ENCODE results near the gene SAMD8. TPM values are rescaled to one million over a fixed set of nuclear protein-coding genes. Genes with fewer than 3 reads are reported as not detected.
A peak's percentile ranks its signal among the peaks of the same experiment; 100 is the strongest.

Gene SAMD8
- total RNA-seq, 1 experiment from 2014 or later: 23.6 TPM

DNA sequence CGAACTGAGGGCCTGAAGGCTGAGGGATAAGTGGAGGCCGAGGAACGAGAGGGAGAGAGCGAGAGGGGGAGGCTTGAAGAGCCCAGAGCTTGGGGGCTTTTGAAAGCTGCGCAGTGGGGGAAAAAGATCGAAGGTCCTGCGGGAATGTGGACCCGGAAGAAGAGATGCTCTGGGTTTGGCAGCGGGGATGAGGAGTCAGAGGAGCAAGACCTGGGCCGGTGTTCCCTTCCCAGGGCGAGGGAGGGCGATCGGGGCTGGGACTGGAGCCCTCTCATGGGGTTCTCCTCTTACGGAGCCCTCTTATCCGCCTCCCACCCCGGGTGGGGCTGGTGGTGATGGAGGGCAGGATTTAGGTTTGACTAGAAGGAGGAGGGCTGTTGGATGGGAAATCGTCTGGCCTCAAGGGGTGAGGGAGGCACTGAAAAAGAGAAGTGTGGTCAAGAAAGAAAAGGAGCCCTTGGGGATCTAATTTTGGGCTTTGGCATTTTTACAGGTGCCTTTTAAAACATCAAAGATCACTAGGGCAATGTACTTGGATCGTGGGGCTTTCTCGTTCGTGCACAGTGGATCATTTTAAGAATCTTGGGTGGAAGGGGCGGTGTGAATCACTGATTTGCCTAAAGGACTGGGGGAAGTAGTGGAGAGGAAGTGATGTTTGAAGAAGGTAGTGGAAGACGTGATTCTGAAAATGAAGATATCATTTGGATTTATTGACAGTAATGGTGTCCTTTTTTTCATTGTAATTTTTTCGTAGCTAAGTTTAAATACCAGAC, 637 bp downstream of the SAMD8 start:
- Histone ChIP-seq H3K36me3 (ENCODE audit: control insufficient read depth in 1 of 2, insufficient read depth in 2 of 2, low read length in 2 of 2) (no peaks in the 10 kb centered on the region), H3K4me3 (replicated peaks in 1 of 2; ENCODE audit: low read depth in 1 of 2, low read length in 2 of 2) (peak overlapping the region; percentile 78 to 95), H3K9me3 (ENCODE audit: control insufficient read depth in 1 of 2, insufficient read depth in 1 of 2, low read depth in 1 of 2, low read length in 2 of 2) (no peaks in the 10 kb centered on the region), H3K9me2 (ENCODE audit: insufficient read depth) (no peaks in the 10 kb centered on the region), H4K20me1 (ENCODE audit: insufficient read depth) (no peaks in the 10 kb centered on the region), H3K4me1 (ENCODE audit: control insufficient read depth in 1 of 2, insufficient read depth in 2 of 2, low read length in 2 of 2) (peaks cover 13 to 57% of the 10 kb centered on the region in 2 experiments; a peak in 3 of 4 replicates), H3K4me2 (ENCODE audit: low read length) (peak overlapping the region; percentile 86), H3K9ac (ENCODE audit: low read length) (peak overlapping the region; percentile 88), H2AFZ (ENCODE audit: low read depth, low read length, poor library complexity, severe bottlenecking) (no peak overlapping the region), H3K27ac (ENCODE audit: low read depth, low read length) (peak overlapping the region; percentile 85), H3K27me3 (ENCODE audit: insufficient read depth, low read length) (no peaks in the 10 kb centered on the region), H3K79me2 (ENCODE audit: insufficient read depth, low read length) (peaks cover 54% of the 10 kb centered on the region)
- intact Hi-C loops (cut with micrococcal nuclease): loop anchor here (2.0 kb wide), 1 partner anchor 123 kb away; the partner anchor contains the start of gene COMTD1
- peak; percentile 4; the same call in 1 of the 2 replicates for TF ChIP-seq SIN3A (IDR thresholded peaks at IDR 0.05; ENCODE audit: low read depth)
- TF ChIP-seq, protein P1, sequence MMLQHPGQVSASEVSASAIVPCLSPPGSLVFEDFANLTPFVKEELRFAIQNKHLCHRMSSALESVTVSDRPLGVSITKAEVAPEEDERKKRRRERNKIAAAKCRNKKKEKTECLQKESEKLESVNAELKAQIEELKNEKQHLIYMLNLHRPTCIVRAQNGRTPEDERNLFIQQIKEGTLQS (IDR thresholded peaks at IDR 0.05): no peak
- no peak for TF ChIP-seq CEBPB (IDR thresholded peaks at IDR 0.05; ENCODE audit: low read depth)
- no peak for TF ChIP-seq SRF (IDR thresholded peaks at IDR 0.05; ENCODE audit: low read depth)
- DNase-seq (ENCODE audit: low read depth, low spot score): peak; percentile 1
- CTCF ChIA-PET: interaction anchor here (1.5 kb wide), 1 partner anchor 124 kb away, joined by 5 read pairs; the partner anchor contains the start of gene COMTD1
- POLR2A ChIA-PET: interaction anchor here (1.1 kb wide), 1 partner anchor 118 kb away, joined by 3 read pairs; no protein-coding TSS in a partner anchor
- RAD21 ChIA-PET (ENCODE audit: low non-redundant PET in 1 of 2, low total read pairs in 2 of 2, uncharacterized antibody in 2 of 2, unreplicated experiment in 2 of 2): no interaction called here
- peak; percentile 35 for ATAC-seq
- BruUV-seq (replicated peaks): no TSS peak

DNA sequence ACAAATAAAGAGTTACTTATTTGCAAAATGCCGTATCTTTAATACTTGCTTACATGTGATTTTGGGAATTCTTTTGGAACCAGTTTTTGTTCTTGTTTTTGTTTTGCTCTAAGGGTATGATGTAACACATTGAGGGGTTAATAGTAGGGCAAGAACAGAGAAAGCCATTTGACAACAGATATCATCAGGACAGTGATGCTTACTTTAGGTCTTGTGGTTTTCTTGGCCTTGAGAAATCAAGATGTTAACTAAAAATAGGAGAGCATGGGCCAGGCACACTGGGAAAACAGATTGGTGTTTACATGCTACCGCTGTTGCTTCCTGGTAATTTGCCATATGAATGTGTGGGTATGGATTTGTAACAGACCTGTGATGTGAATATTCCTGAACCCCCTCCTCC, 3.7 kb downstream of the SAMD8 start:
- H3K4me2 ChIP-seq (ENCODE audit: low read length): no peak overlapping the region
- H3K79me2 ChIP-seq (ENCODE audit: insufficient read depth, low read length): peaks cover 84% of the 10 kb centered on the region
- no peaks in the 10 kb centered on the region for H3K9me2 ChIP-seq (ENCODE audit: insufficient read depth)
- H3K4me3 ChIP-seq (replicated peaks in 1 of 2; ENCODE audit: low read depth in 1 of 2, low read length in 2 of 2): no peak overlapping the region
- no peak overlapping the region for H3K27ac ChIP-seq (ENCODE audit: low read depth, low read length)
- H4K20me1 ChIP-seq (ENCODE audit: insufficient read depth): no peaks in the 10 kb centered on the region
- no peak overlapping the region for H3K9ac ChIP-seq (ENCODE audit: low read length)
- H3K9me3 ChIP-seq (ENCODE audit: control insufficient read depth in 1 of 2, insufficient read depth in 1 of 2, low read depth in 1 of 2, low read length in 2 of 2): no peaks in the 10 kb centered on the region
- TF ChIP-seq SIN3A (IDR thresholded peaks at IDR 0.05; ENCODE audit: low read depth) (no peak), CBX3 (IDR thresholded peaks at IDR 0.05; ENCODE audit: low read depth) (no peak), EZH2 (IDR thresholded peaks at IDR 0.05) (no peak), EGR1 (IDR thresholded peaks at IDR 0.05; ENCODE audit: low read depth) (no peak), SRF (IDR thresholded peaks at IDR 0.05; ENCODE audit: low read depth) (no peak), POLR2A (IDR thresholded peaks at IDR 0.05; ENCODE audit: borderline replicate concordance, extremely low read depth, insufficient read depth, insufficient read length) (no peak), SP1 (IDR thresholded peaks at IDR 0.05; ENCODE audit: low read depth) (no peak), FOSL1 (IDR thresholded peaks at IDR 0.05; ENCODE audit: low read depth) (no peak)
- TF ChIP-seq, protein P2, sequence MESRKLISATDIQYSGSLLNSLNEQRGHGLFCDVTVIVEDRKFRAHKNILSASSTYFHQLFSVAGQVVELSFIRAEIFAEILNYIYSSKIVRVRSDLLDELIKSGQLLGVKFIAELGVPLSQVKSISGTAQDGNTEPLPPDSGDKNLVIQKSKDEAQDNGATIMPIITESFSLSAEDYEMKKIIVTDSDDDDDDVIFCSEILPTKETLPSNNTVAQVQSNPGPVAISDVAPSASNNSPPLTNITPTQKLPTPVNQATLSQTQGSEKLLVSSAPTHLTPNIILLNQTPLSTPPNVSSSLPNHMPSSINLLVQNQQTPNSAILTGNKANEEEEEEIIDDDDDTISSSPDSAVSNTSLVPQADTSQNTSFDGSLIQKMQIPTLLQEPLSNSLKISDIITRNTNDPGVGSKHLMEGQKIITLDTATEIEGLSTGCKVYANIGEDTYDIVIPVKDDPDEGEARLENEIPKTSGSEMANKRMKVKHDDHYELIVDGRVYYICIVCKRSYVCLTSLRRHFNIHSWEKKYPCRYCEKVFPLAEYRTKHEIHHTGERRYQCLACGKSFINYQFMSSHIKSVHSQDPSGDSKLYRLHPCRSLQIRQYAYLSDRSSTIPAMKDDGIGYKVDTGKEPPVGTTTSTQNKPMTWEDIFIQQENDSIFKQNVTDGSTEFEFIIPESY (IDR thresholded peaks at IDR 0.05; ENCODE audit: extremely low read depth, insufficient replicate concordance, low read length): no peak
- TF ChIP-seq, protein P3, sequence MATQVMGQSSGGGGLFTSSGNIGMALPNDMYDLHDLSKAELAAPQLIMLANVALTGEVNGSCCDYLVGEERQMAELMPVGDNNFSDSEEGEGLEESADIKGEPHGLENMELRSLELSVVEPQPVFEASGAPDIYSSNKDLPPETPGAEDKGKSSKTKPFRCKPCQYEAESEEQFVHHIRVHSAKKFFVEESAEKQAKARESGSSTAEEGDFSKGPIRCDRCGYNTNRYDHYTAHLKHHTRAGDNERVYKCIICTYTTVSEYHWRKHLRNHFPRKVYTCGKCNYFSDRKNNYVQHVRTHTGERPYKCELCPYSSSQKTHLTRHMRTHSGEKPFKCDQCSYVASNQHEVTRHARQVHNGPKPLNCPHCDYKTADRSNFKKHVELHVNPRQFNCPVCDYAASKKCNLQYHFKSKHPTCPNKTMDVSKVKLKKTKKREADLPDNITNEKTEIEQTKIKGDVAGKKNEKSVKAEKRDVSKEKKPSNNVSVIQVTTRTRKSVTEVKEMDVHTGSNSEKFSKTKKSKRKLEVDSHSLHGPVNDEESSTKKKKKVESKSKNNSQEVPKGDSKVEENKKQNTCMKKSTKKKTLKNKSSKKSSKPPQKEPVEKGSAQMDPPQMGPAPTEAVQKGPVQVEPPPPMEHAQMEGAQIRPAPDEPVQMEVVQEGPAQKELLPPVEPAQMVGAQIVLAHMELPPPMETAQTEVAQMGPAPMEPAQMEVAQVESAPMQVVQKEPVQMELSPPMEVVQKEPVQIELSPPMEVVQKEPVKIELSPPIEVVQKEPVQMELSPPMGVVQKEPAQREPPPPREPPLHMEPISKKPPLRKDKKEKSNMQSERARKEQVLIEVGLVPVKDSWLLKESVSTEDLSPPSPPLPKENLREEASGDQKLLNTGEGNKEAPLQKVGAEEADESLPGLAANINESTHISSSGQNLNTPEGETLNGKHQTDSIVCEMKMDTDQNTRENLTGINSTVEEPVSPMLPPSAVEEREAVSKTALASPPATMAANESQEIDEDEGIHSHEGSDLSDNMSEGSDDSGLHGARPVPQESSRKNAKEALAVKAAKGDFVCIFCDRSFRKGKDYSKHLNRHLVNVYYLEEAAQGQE (IDR thresholded peaks at IDR 0.05; ENCODE audit: low read depth): no peak
- CTCF ChIA-PET: interaction anchor here (1.2 kb wide), 1 partner anchor 121 kb away, joined by 6 read pairs; the partner anchor contains the start of gene COMTD1
- RAD21 ChIA-PET (ENCODE audit: low non-redundant PET in 1 of 2, low total read pairs in 2 of 2, uncharacterized antibody in 2 of 2, unreplicated experiment in 2 of 2): no interaction called here
- DNase-seq (ENCODE audit: low read depth, low spot score) (no peak), ATAC-seq (no peak)
- H3K4me1 ChIP-seq (ENCODE audit: control insufficient read depth in 1 of 2, insufficient read depth in 2 of 2, low read length in 2 of 2): peaks cover 7 to 52% of the 10 kb centered on the region in 2 experiments; a peak in 3 of 4 replicates
- H2AFZ ChIP-seq (ENCODE audit: low read depth, low read length, poor library complexity, severe bottlenecking): no peak overlapping the region
- POLR2A ChIA-PET: no interaction called here
- no TSS peak for BruUV-seq (replicated peaks)
- intact Hi-C loops (cut with micrococcal nuclease): no loop called here
- H3K27me3 ChIP-seq (ENCODE audit: insufficient read depth, low read length): no peaks in the 10 kb centered on the region
- no peaks in the 10 kb centered on the region for H3K36me3 ChIP-seq (ENCODE audit: control insufficient read depth in 1 of 2, insufficient read depth in 2 of 2, low read length in 2 of 2)

All from HCT116 (cell line).